Common myeloid progenitor, CD34-positive (primary cell): ENCODE results near the gene CLDN2.

Experiments
- CTCF ChIA-PET: fragments of 350-600 bp; sonication (Branson Sonifier 250); formaldehyde crosslinking; loops from one replicate; lab custom pipeline; 2021; ENCODE audit warnings: antibody characterized with exemption; lab: Charles Lee
- POLR2A ChIA-PET: fragments of 350-600 bp; sonication (Branson Sonifier 250); formaldehyde crosslinking; loops from one replicate; lab custom pipeline; 2021; ENCODE audit warnings: antibody characterized with exemption; lab: Charles Lee
- DNase-seq, 3 donors: peaks; one replicate each; pipeline versions ENCODE4 v3.0.0 to v3.0.0-alpha.2; 2013
- H3K27ac ChIP-seq, 2 experiments: 1 replicate in 1 of 2; 2 replicates in 1 of 2; pipeline ENCODE4 v1.7.0; 2013; ENCODE audit warnings: inconsistent platforms in 2 of 2, low read length in 2 of 2, mild to moderate bottlenecking in 2 of 2, low read depth in 1 of 2, moderate library complexity in 1 of 2; ENCODE audit not compliant: severe bottlenecking in 2 of 2, insufficient read depth in 1 of 2, poor library complexity in 1 of 2
- H3K27me3 ChIP-seq, 5 experiments: replicated peaks in 2 of 5; 1 replicate in 3 of 5; 2 replicates in 2 of 5; pipeline versions ENCODE4 v1.6.1 to v1.7.0; 2013; ENCODE audit warnings: low read length in 4 of 5, mild to moderate bottlenecking in 2 of 5, moderate library complexity in 2 of 5, inconsistent platforms in 1 of 5; ENCODE audit not compliant: insufficient read depth in 5 of 5, control insufficient read depth in 4 of 5
- H3K36me3 ChIP-seq, 4 experiments: 1 replicate in 2 of 4; 2 replicates in 2 of 4; pipeline versions ENCODE4 v1.6.1 to v1.7.0; 2013; ENCODE audit warnings: low read length in 3 of 4, control low read depth in 1 of 4, mild to moderate bottlenecking in 1 of 4; ENCODE audit not compliant: control insufficient read depth in 4 of 4, insufficient read depth in 4 of 4
- H3K4me1 ChIP-seq, 4 experiments: 1 replicate in 3 of 4; 2 replicates in 1 of 4; pipeline versions ENCODE4 v1.6.1 to v1.7.1; 2013; ENCODE audit warnings: low read length in 3 of 4, mild to moderate bottlenecking in 3 of 4, control low read depth in 1 of 4, inconsistent platforms in 1 of 4, moderate library complexity in 1 of 4; ENCODE audit not compliant: control insufficient read depth in 4 of 4, insufficient read depth in 4 of 4; ENCODE audit errors: control extremely low read depth in 1 of 4
- H3K4me3 ChIP-seq, 7 experiments: 1 replicate in 4 of 7; 2 replicates in 3 of 7; pipeline versions ENCODE4 v1.5.1 to v1.7.0; 2013; ENCODE audit warnings: mild to moderate bottlenecking in 7 of 7, low read length in 6 of 7, moderate library complexity in 6 of 7, inconsistent platforms in 2 of 7, low read depth in 2 of 7, control low read depth in 1 of 7; ENCODE audit not compliant: insufficient read depth in 4 of 7, control insufficient read depth in 1 of 7; ENCODE audit errors: extremely low read depth in 1 of 7
- H3K9me3 ChIP-seq, 5 experiments: 1 replicate in 4 of 5; 2 replicates in 1 of 5; pipeline versions ENCODE4 v1.6.1 to v1.7.1; 2013; ENCODE audit warnings: low read length in 4 of 5, mild to moderate bottlenecking in 2 of 5, inconsistent platforms in 1 of 5, low read depth in 1 of 5, moderate library complexity in 1 of 5; ENCODE audit not compliant: control insufficient read depth in 4 of 5, insufficient read depth in 2 of 5; ENCODE audit errors: control extremely low read depth in 1 of 5
- WGBS: methylation state at CpG from one replicate; pipeline ENCODE4 v1.1.5; 2013; ENCODE audit not compliant: insufficient coverage; 5-methylcytosine and 5-hydroxymethylcytosine counted together

Gene CLDN2

DNA sequence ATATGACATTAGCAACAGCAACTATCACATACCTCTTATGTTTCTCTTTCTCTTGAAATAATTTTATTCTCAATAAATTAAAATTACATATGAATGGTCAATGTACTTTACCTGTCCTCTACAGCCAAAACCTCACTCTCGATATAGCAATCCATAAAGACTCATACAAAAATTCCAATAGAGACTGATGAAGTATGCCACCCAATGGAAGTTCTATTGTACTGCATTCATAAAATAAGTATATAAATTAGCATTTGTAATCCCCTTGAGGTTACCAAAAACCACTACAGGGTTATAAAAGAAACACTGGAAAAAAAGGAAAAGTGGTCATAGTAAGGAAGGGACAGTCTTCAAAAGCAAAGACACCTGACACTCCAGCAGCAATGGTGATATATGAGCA is 32.8 kb downstream of the CLDN2 start:
- POLR2A ChIA-PET, result no interaction called here

DNA sequence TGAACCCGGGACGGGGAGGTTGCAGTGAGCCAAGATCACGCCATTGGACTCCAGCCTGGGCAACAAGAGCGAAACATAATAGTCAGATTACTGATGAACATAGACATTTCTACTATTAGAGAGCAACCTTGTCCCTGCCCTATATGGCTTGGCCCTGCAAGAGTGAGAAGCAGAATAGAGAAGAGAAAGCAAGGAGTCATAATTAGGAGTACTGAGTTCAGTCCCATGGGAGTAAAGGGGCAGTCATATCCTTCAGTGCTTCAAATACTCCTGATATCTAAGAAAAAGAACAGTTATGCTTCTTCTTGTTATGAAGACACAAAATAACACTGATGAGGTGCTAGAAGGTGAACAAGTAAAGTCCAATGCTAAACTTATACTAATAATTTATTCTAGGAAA is 33.8 kb downstream of the CLDN2 start:
- Histone ChIP-seq H3K4me1 (no peaks in the 10 kb centered on the region), H3K27me3 (peaks cover 0 to 15% (median 0%) of the 10 kb centered on the region in 5 experiments), H3K4me3 (no peak overlapping the region), H3K36me3 (no peaks in the 10 kb centered on the region), H3K9me3 (no peaks in the 10 kb centered on the region), H3K27ac (no peak overlapping the region)
- DNase-seq, result no peak
- ChIA-PET CTCF (interaction anchor here (0.7 to 3.1 kb wide), 3 partner anchors 50 to 60 kb away, joined by 3 to 14 read pairs (median 4); partner anchors contain the start of gene RIPPLY1), POLR2A (no interaction called here)
- 97% methylated on average over 4 of the region's 4 CpGs for WGBS

More for the DNA sequence above, 32.8 kb downstream of the CLDN2 start:
- peak; percentile 10 to 46 (median 39) for DNase-seq
- no peaks in the 10 kb centered on the region for H3K9me3 ChIP-seq
- peaks cover 0 to 15% (median 0%) of the 10 kb centered on the region in 5 experiments for H3K27me3 ChIP-seq
- CTCF ChIA-PET, result interaction anchor here (0.7 to 3.1 kb wide), 5 partner anchors 9 to 61 kb away, joined by 3 to 16 read pairs (median 5); partner anchors contain the start of gene RIPPLY1
- H3K36me3 ChIP-seq, result no peaks in the 10 kb centered on the region
- H3K27ac ChIP-seq, result no peak overlapping the region
- no CpG with 5 or more reads among the region's 1 CpG for WGBS
- no peaks in the 10 kb centered on the region for H3K4me1 ChIP-seq
- no peak overlapping the region for H3K4me3 ChIP-seq

DNA sequence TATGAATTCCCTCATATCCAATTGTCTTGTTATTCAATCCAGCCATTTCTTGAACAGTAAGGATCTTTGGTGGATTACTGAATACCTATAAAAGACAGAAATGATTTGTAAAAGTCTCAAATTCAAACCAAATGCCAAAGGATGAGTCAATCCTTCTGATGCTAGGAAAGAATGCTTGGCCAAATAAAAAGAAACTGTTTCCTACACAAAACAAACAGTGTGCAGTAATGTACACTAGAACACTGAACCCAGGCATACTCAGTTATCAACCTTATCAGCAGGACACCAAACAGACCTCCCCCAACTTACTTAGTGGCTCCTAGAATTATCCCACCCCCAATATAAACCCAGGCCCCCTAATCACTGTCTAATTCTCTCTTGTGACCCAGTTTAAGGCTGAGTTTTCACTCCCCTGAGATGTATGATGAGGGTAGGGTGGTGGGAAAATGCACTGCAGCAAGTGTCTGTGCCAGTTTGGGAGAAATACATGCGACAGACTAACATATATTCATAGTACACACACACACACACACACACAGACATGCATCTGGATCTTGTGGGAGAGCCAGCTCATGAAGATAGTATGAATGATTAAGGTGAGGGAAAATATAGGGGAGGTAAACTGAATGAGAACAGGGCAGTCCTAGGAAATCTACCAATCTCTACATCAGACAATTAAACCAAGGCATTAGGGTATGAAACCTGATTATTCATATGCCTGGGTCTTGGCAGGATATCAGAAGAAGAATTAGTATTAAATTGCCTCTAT is 35.0 kb downstream of the CLDN2 start:
- Histone ChIP-seq H3K4me1 (no peaks in the 10 kb centered on the region), H3K27me3 (peaks cover 0 to 10% (median 0%) of the 10 kb centered on the region in 5 experiments), H3K4me3 (no peak overlapping the region), H3K9me3 (no peaks in the 10 kb centered on the region), H3K27ac (no peak overlapping the region), H3K36me3 (no peaks in the 10 kb centered on the region)
- DNase-seq, result no peak
- no CpG with 5 or more reads among the region's 1 CpG for WGBS
- ChIA-PET CTCF (interaction anchor here (1.4 to 3.1 kb wide), 2 partner anchors 51 to 57 kb away, joined by 4 to 14 read pairs; partner anchors contain the start of gene RIPPLY1), POLR2A (no interaction called here)

DNA sequence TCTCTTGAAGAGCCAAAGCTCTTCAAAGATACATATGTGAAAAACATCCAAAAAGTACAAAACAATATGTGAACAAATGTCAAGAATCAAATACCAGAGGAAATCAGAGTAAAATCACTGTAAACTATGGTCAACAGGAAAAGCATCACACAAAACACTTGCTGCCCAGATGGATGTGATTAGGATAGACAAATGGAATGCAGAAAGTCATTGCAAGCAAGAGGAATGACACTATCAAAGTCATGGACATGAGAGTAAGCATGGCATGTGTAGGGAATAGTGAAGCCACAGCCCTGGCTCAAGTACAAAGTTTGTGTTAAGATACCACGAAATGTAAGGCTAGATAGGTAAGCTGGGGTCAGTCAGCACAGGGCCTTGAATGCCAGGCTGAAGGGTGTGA is 37.7 kb downstream of the CLDN2 start:
- CTCF ChIA-PET, result interaction anchor here (0.8 to 1.8 kb wide), 3 partner anchors 7 to 66 kb away, joined by 3 to 8 read pairs (median 5); no protein-coding TSS in a partner anchor
- WGBS, result 64% methylated on average over 1 of the region's 1 CpG
- no peaks in the 10 kb centered on the region for H3K36me3 ChIP-seq
- H3K9me3 ChIP-seq, result no peaks in the 10 kb centered on the region
- no peak overlapping the region for H3K4me3 ChIP-seq
- POLR2A ChIA-PET, result no interaction called here
- peaks cover 0 to 10% (median 0%) of the 10 kb centered on the region in 5 experiments for H3K27me3 ChIP-seq
- H3K4me1 ChIP-seq, result no peaks in the 10 kb centered on the region
- no peak for DNase-seq
- H3K27ac ChIP-seq, result no peak overlapping the region

DNA sequence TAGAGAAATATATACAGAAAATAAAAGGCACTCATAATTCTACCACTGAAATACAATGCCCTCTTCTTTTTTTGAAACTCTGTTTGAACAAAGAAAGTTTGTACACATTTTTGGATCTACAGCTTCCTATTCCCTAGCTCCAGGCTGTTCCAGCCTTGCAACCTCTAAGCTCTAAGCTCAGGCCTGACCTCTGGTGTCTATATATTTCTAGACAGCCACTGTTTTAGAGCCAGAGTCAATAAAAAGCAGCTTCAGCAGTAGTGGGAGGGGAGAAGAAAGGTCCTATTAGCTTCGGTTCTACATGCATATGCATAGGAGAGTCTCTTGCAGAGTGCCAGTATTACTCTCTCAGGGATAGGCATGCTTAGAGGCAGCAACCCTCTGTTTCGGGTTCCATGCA is 39.7 kb downstream of the CLDN2 start:
- H3K4me1 ChIP-seq, result no peaks in the 10 kb centered on the region
- H3K27ac ChIP-seq, result no peak overlapping the region
- POLR2A ChIA-PET, result no interaction called here
- CTCF ChIA-PET, result interaction anchor here (1.0 to 2.7 kb wide), 4 partner anchors 22 to 67 kb away, joined by 3 to 16 read pairs (median 10); no protein-coding TSS in a partner anchor
- H3K36me3 ChIP-seq, result no peaks in the 10 kb centered on the region
- H3K27me3 ChIP-seq, result peaks cover 0 to 12% (median 0%) of the 10 kb centered on the region in 5 experiments
- peak in 2 of 3 donors; percentile 6 to 8 for DNase-seq
- H3K4me3 ChIP-seq, result no peak overlapping the region
- H3K9me3 ChIP-seq, result peaks cover 0 to 5% (median 0%) of the 10 kb centered on the region in 5 experiments
- 82% methylated on average over 2 of the region's 2 CpGs for WGBS

DNA sequence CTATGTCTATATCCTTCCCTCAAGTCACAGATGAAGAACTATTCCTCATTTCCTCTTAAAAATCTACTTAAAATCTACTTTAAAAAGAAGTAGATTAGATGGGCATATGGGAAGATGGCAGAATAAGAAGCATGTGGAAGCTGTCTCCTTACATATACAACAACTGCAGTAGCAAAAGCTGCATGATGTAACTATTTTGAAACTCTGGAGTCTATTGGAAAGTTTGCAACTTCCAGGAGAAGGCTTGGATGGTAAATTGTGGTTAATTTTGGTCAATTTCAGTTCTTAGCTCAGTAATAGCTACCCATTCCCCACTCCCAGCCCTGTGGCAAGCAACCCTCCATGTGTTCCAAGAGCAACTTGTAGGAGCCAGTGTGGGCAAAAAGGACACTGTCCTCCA is 42.9 kb downstream of the CLDN2 start:
- H3K4me3 ChIP-seq, result no peak overlapping the region
- no peak overlapping the region for H3K27ac ChIP-seq
- POLR2A ChIA-PET, result no interaction called here
- CTCF ChIA-PET, result interaction anchor here (1.0 to 1.3 kb wide), 2 partner anchors 65 to 69 kb away, joined by 3 to 4 read pairs; no protein-coding TSS in a partner anchor
- DNase-seq, result no peak
- H3K9me3 ChIP-seq, result peaks cover 0 to 5% (median 0%) of the 10 kb centered on the region in 5 experiments
- no peaks in the 10 kb centered on the region for H3K4me1 ChIP-seq
- H3K27me3 ChIP-seq, result peaks cover 0 to 3% (median 0%) of the 10 kb centered on the region in 5 experiments
- H3K36me3 ChIP-seq, result no peaks in the 10 kb centered on the region

DNA sequence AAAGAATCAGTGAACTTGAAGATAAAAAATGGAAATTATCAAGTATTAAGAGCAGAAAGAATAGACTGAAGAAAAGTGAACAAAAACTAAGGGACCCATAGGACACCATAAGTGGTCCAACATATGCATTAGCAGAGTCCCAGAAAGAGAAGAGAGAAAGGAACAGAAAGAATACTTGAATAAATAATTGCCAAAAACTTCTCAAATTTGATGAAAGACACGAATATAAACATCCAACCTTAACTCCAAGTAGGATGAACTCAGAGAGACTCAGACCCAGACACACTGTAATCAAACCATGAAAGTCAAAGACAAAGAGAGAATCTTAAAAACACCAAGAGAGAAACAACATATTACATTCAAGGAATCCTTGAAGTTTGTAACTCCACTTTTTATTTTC is 44.1 kb downstream of the CLDN2 start:
- WGBS, result no CpG with 5 or more reads among the region's 1 CpG
- Histone ChIP-seq H3K27me3 (peaks cover 0 to 3% (median 0%) of the 10 kb centered on the region in 5 experiments), H3K36me3 (no peaks in the 10 kb centered on the region), H3K4me3 (no peak overlapping the region), H3K9me3 (peaks cover 0 to 5% (median 2%) of the 10 kb centered on the region in 5 experiments), H3K4me1 (no peaks in the 10 kb centered on the region), H3K27ac (no peak overlapping the region)
- no peak for DNase-seq
- POLR2A ChIA-PET, result no interaction called here
- CTCF ChIA-PET, result no interaction called here
